ENCODE results near the gene CD6.
"Not testable (repeated sequence)": the region's sequence is repeated elsewhere in the genome, so short reads cannot be mapped to it uniquely, and the experiment has no call there.

The CD6 gene

DNA sequence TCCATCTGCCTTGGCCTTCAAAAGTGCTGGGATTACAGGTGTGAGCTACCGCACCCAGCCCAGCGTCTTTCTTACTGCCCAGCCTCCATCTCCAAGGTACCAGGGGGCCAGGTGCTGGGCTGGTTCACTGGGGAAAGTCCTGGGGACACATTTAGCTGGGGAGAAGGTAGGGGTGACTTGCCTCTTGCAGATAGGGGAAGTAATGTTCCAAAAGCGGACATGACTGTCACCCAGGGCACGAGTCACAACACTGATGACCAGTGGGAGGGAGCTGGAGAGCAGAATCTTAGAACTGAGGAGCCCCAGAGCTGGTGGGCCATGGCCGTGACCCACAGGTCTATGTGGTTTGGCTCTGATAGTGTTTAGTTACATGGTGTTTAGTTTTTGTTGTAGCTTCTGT is 17.1 kb upstream of the CD6 start:
- no peak for DNase-seq

- no peak for DNase-seq
Measured at GRCh38 chr11:60955571-60955970, 15.9 kb upstream of the CD6 start.

- no peak for DNase-seq
Measured at GRCh38 chr11:60957188-60957587, 14.3 kb upstream of the CD6 start.

GRCh38 chr11:60959431-60959830 is 12.0 kb upstream of the CD6 start:
- DNase-seq, result no peak

- DNase-seq, result no peak
Measured at GRCh38 chr11:60960405-60960804, 11.1 kb upstream of the CD6 start.

GRCh38 chr11:60964801-60965200 is 6.7 kb upstream of the CD6 start:
- no peak for DNase-seq

GRCh38 chr11:60966890-60967289 is 4.6 kb upstream of the CD6 start:
- no peak for DNase-seq

DNA sequence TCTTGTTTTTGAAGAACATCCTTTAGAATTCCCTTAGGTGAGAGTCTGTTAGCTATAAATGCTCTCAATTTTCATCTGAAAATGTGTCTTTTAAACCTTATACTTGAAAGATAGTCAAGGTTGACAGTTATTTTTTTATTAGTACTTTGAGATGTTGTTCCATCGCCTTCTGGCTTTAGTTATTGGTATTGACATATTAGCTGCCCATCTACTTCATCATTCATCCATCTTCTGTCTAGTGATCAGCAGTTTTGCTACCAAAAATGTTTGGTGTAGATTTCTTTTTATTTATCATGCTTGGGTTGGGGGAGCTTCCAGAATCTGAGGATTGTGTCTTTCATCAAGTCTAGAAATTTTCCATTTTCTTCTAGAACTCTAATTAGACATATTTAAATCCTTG is 3.3 kb upstream of the CD6 start:
- DNase-seq, result no peak

DNA sequence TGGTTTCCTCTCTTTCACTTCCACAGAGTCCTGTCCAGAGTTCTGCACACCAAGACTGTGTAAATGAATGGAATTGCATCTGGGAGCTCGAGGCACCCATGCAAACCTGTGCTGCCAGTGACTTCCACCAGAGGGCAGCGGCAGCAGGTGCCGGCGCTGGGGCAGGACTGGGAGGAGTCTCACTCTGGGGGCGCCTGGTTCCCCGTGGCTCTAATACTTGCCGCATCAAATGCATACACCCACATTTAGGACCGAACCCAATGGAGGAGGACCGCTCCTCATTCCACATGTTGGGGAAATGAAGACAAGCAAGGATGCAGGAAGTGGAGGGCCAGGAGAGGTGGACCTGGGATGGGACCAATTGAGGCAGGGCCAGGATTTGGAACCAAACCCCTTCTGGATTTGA is 1.1 kb upstream of the CD6 start:
- peak; percentile 76 for DNase-seq

DNA sequence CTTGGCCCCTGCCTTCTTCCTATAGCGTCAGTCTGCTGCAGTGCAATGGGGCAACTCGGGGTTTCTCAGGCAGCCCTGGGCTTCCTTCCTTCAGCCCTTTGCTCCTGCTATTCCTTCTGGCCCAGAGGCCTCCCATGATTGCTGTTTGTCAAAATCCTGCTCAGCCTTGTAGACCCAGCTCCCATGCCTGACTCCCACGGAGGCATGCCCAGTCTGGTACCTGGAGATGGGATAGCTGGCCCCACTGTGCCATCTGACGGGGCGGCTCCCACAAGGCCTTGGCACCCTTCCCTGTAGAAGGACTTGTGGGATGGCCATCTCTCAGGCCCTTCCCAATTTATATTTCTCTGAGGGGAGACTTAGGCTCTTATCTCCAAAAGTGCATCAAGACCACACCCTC is 590 bp upstream of the CD6 start:
- DNase-seq, result no peak

GRCh38 chr11:60972182-60973030 is 926 bp downstream of the CD6 start:
- DNase-seq, result no peak

- DNase-seq, result no peak
Measured at GRCh38 chr11:60973699-60974098, 2.2 kb downstream of the CD6 start.

GRCh38 chr11:60974316-60974715 is 2.8 kb downstream of the CD6 start:
- DNase-seq, result not testable (repeated sequence)

- no peak for DNase-seq
Measured at GRCh38 chr11:60974726-60975125, 3.2 kb downstream of the CD6 start.

- no peak for DNase-seq
Measured at GRCh38 chr11:60977224-60977623, 5.7 kb downstream of the CD6 start.

- no peak for DNase-seq
Measured at GRCh38 chr11:60977836-60978235, 6.4 kb downstream of the CD6 start.

DNA sequence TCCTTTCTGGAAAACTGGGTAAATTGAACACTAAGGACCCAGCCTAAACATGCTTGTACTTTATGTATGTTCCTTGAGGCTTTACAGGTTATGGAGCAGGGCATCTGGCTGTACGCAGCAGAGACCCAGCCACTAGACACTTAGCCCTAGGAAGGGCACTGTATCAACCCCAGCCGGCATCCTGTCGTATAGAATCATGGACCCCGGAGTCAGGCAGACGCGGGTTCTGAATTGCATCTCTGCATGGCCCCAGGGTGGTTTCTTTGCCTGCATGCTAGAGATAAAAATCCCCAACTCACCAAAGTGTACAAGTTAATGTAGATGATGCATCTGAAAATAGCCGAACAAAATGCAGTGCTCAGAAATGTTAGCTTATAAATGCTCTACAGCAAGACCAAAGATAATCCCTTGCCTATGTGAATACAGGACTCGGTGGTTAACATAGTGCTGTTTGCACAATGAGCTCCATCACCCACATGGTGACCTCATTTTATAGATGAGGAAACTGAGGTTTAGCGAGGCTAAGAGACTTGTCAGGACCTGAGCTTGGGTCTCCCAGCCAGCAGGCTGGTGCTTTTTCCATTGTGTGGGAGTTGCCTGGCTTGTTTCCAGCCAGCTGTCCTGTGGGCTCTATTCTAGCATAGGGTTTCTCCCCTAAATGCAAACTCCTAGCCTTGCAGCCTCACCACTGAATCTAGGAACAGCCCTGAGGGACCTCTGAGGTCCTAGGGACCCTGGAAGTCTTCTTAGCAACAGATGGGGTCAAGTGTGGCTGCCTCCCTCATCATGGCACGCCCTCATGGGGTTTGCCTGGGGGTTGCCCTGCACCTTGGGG is 7.3 kb downstream of the CD6 start:
- DNase-seq, result peak; percentile 68

DNA sequence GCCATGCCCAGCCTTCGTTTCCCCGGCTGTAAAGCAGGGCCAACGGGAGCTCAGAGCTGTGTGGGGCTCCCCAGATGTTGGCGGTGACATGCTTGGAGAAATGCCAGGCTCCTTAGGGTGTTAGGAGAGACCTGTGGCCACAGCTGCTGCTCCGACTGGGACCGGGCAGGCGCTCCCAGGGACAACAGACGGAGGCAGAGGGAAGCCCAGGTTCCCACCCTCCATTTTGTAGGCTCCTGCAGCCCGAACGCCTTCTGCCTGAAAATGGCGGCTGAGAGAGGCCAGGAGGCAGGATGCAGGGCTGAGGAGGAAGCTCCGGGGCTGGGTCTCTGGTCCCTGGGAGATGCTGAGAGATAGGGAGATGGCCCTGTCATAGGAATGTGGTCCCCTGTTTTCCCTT is 10.0 kb downstream of the CD6 start:
- no peak for DNase-seq

DNA sequence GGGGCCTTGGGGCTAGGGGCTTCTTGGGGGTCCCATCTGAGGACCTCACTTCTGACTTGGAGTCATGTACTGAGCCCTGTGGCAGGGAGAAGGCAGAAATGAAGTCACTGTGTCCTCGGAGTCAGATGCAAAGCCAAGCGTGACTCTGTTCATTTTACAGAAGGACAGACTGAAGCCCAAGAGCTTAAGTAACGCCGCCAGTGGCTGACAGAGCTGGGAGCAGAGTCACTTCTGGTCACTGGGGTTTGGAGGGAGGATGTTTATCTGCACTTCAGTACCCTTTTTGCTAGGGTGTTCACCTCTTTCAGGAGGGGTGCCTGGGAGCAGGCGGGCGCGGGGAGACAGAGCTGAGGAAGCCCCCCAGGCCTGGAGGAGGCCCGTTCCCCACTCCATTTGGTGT is 10.7 kb downstream of the CD6 start:
- no peak for DNase-seq

- no peak for DNase-seq
Measured at GRCh38 chr11:60984149-60984548, 12.7 kb downstream of the CD6 start.

DNA sequence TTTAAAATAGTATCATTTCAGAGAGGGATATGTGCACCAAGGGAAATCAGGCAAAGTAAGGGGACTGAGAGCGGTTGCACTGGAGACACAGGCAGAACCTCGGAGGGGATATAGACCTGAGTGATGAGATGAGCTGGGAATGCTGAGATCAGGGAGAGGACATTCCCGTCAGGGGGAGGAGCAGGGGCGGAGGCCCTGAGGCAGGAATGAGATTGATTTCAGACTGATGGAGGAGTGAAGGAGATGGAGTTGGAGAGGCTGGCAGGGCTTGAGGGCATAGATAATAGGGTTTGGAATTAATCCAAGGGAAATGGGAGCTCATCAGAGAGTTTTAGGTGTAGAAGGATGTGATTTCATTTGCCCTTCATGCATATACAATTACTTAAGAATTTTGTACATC is 13.2 kb downstream of the CD6 start:
- DNase-seq, result no peak

DNA sequence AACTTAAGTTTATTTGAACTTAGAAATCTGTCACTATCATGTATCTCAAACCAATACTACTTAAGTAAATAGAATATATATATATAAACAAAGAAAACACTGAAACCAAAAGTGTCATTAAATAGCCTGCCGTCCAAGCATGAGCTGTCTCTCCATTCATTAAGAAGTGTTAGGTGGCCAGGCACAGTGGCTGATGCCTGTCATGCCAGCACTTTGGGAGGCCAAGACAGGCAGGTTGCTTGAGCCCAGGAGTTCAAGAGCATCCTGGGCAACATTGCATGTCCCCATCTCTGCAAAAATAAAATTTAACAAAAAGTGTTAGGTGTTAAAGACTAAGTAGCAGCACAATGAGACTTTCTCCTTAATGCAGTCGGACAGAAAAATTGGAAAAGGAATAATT is 14.0 kb downstream of the CD6 start:
- DNase-seq, result no peak

- peak; percentile 97 for DNase-seq
Measured at GRCh38 chr11:60985991-60986915, 14.8 kb downstream of the CD6 start.
